ENCODE results near the gene F13B.
"Not testable (repeated sequence)": the region's sequence is repeated elsewhere in the genome, so short reads cannot be mapped to it uniquely, and the experiment has no call there.

GRCh38 chr1:197034631-197035339, 32.3 kb downstream of the F13B start:
- TF ChIP-seq, protein P1, sequence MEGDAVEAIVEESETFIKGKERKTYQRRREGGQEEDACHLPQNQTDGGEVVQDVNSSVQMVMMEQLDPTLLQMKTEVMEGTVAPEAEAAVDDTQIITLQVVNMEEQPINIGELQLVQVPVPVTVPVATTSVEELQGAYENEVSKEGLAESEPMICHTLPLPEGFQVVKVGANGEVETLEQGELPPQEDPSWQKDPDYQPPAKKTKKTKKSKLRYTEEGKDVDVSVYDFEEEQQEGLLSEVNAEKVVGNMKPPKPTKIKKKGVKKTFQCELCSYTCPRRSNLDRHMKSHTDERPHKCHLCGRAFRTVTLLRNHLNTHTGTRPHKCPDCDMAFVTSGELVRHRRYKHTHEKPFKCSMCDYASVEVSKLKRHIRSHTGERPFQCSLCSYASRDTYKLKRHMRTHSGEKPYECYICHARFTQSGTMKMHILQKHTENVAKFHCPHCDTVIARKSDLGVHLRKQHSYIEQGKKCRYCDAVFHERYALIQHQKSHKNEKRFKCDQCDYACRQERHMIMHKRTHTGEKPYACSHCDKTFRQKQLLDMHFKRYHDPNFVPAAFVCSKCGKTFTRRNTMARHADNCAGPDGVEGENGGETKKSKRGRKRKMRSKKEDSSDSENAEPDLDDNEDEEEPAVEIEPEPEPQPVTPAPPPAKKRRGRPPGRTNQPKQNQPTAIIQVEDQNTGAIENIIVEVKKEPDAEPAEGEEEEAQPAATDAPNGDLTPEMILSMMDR (IDR thresholded peaks at IDR 0.05) = not testable (repeated sequence)
- TF ChIP-seq POLR2A (IDR thresholded peaks at IDR 0.05; ENCODE audit: low read depth); EP300 (IDR thresholded peaks at IDR 0.05); POLR2AphosphoS5 (IDR thresholded peaks at IDR 0.05): not testable (repeated sequence)
